HCT116 (cell line): ENCODE results near the gene SLC31A1. TPM values are rescaled to one million over a fixed set of nuclear protein-coding genes. Genes with fewer than 3 reads are reported as not detected.

Experiments used
- ATAC-seq: fragments of 200-7000 bp; cut with Tn5 transposase; 2 replicates; pipeline ENCODE4 v1.9.1; 2020; ENCODE audit warnings: mild to moderate bottlenecking, moderate library complexity
- BruUV-seq: library from RNA; stranded (reverse); fragments of 400-500 nt; replicated peaks from 2 replicates; lab custom pipeline; 2021; lab: Mats Ljungman, UMichigan
- CTCF ChIA-PET: fragments of 300-600 bp; sonication (Branson Sonifier 250); formaldehyde crosslinking; loops from one replicate; lab custom pipeline; 2021; ENCODE audit warnings: antibody characterized with exemption; lab: Charles Lee
- POLR2A ChIA-PET: fragments of 300-600, 350-600 bp; sonication (Branson Sonifier 250); formaldehyde crosslinking; loops from one replicate; lab custom pipeline; 2021; ENCODE audit warnings: antibody characterized with exemption; lab: Charles Lee
- RAD21 ChIA-PET, 2 experiments: fragments of 300-600 bp; sonication (Branson Sonifier 250); formaldehyde crosslinking; loops; one replicate each; lab custom pipeline; 2023; ENCODE audit warnings: low total read pairs in 2 of 2; ENCODE audit not compliant: uncharacterized antibody in 2 of 2, unreplicated experiment in 2 of 2, low non-redundant PET in 1 of 2; lab: Charles Lee
- DNase-seq: peaks from one replicate; pipeline ENCODE4 v3.0.0-alpha.2; 2010; ENCODE audit warnings: low read depth, low spot score
- H2AFZ ChIP-seq: fragments of 200-600 bp; shearing (Covaris generic), sonication (generic); 2 replicates; pipeline ENCODE4 v1.6.1; 2017; ENCODE audit warnings: low read depth, mixed run types, mixed read lengths, antibody characterized with exemption, low read length; ENCODE audit not compliant: poor library complexity, severe bottlenecking
- H3K27ac ChIP-seq: 2 replicates; pipeline ENCODE4 v1.5.1; 2012; ENCODE audit warnings: low read depth, low read length
- H3K27me3 ChIP-seq: fragments of 200-600 bp; sonication (generic); 2 replicates; pipeline ENCODE4 v1.6.1; 2016; ENCODE audit warnings: mixed run types, low read length, mixed read lengths; ENCODE audit not compliant: insufficient read depth
- H3K36me3 ChIP-seq, 2 experiments: fragments of 200-500 bp in 1 of 2; fragments of 200-600 bp in 1 of 2; sonication (Bioruptor generic) in 1 of 2; sonication (generic) in 1 of 2; 2 replicates each; pipeline versions ENCODE4 v1.5.1 to v1.6.1; 2014 to 2016; ENCODE audit warnings: low read length in 2 of 2, inconsistent platforms in 1 of 2, mixed read lengths in 1 of 2, mixed run types in 1 of 2; ENCODE audit not compliant: insufficient read depth in 2 of 2, control insufficient read depth in 1 of 2
- H3K4me1 ChIP-seq, 2 experiments: fragments of 200-600 bp in 1 of 2; sonication (generic) in 1 of 2; 2 replicates each; pipeline versions ENCODE4 v1.5.1 to v1.6.1; 2012 to 2017; ENCODE audit warnings: low read length in 2 of 2, inconsistent platforms in 1 of 2, mild to moderate bottlenecking in 1 of 2, mixed read lengths in 1 of 2, mixed run types in 1 of 2, moderate library complexity in 1 of 2; ENCODE audit not compliant: insufficient read depth in 2 of 2, control insufficient read depth in 1 of 2
- H3K4me2 ChIP-seq: fragments of 200-600 bp; sonication (generic); 2 replicates; pipeline ENCODE4 v1.6.1; 2017; ENCODE audit warnings: mixed run types, low read length, mixed read lengths
- H3K4me3 ChIP-seq, 2 experiments: fragments of 200-600 bp in 1 of 2; sonication (generic) in 1 of 2; replicated peaks in 1 of 2; 2 replicates each; pipeline ENCODE4 v1.5.1; 2011 to 2016; ENCODE audit warnings: low read length in 2 of 2, control low read depth in 1 of 2, low read depth in 1 of 2, mild to moderate bottlenecking in 1 of 2, mixed read lengths in 1 of 2, mixed run types in 1 of 2
- H3K79me2 ChIP-seq: fragments of 200-600 bp; sonication (generic); 2 replicates; pipeline ENCODE4 v1.6.1; 2017; ENCODE audit warnings: mild to moderate bottlenecking, mixed run types, low read length, moderate library complexity, mixed read lengths; ENCODE audit not compliant: insufficient read depth
- H3K9ac ChIP-seq: fragments of 200-600 bp; sonication (generic); 2 replicates; pipeline ENCODE4 v1.6.1; 2016; ENCODE audit warnings: low read length, mixed read lengths
- H3K9me2 ChIP-seq: fragments of 200-600 bp; sonication (generic), shearing (Covaris generic); 2 replicates; pipeline ENCODE4 v1.6.1; 2017; ENCODE audit warnings: mixed run types, mild to moderate bottlenecking, moderate library complexity; ENCODE audit not compliant: insufficient read depth
- H3K9me3 ChIP-seq, 2 experiments: fragments of 200-500 bp in 1 of 2; fragments of 200-600 bp in 1 of 2; sonication (Bioruptor generic) in 1 of 2; sonication (generic) in 1 of 2; 2 replicates each; pipeline ENCODE4 v1.6.1; 2014 to 2017; ENCODE audit warnings: low read length in 2 of 2, mixed read lengths in 2 of 2, inconsistent platforms in 1 of 2, low read depth in 1 of 2, mild to moderate bottlenecking in 1 of 2, mixed run types in 1 of 2, moderate library complexity in 1 of 2; ENCODE audit not compliant: control insufficient read depth in 1 of 2, insufficient read depth in 1 of 2
- H4K20me1 ChIP-seq: fragments of 200-600 bp; sonication (generic), shearing (Covaris generic); 2 replicates; pipeline ENCODE4 v1.6.1; 2017; ENCODE audit warnings: mixed run types, mild to moderate bottlenecking, moderate library complexity; ENCODE audit not compliant: insufficient read depth
- ATF3 ChIP-seq: IDR thresholded peaks from 2 replicates; pipeline ENCODE4 v1.6.1; 2012
- CBX3 ChIP-seq: IDR thresholded peaks from 2 replicates; pipeline ENCODE4 v1.6.1; 2012; ENCODE audit warnings: low read depth
- EGR1 ChIP-seq: IDR thresholded peaks from 2 replicates; pipeline ENCODE4 v1.6.1; 2012; ENCODE audit warnings: low read depth
- ELF1 ChIP-seq: IDR thresholded peaks from 2 replicates; pipeline ENCODE4 v1.6.1; 2012; ENCODE audit warnings: low read depth, borderline replicate concordance
- EZH2 ChIP-seq: fragments of 200-600 bp; sonication (generic); IDR thresholded peaks from 2 replicates; pipeline ENCODE4 v1.6.1; 2017; ENCODE audit warnings: antibody characterized with exemption, mixed run types
- EZH2phosphoT487 ChIP-seq: fragments of 200-600 bp; IDR thresholded peaks from 2 replicates; pipeline ENCODE4 v1.6.1; 2018; ENCODE audit warnings: antibody characterized with exemption, borderline replicate concordance
- JUND ChIP-seq: IDR thresholded peaks from 2 replicates; pipeline ENCODE4 v1.6.1; 2012
- MAX ChIP-seq: IDR thresholded peaks from 2 replicates; pipeline ENCODE4 v1.6.1; 2012
- POLR2A ChIP-seq: IDR thresholded peaks from 2 replicates; pipeline ENCODE4 v1.7.0; 2011; ENCODE audit warnings: borderline replicate concordance; ENCODE audit not compliant: insufficient read depth, insufficient read length; ENCODE audit errors: extremely low read depth
- POLR2AphosphoS5 ChIP-seq: IDR thresholded peaks from 2 replicates; pipeline ENCODE4 v1.6.1; 2011; ENCODE audit warnings: mild to moderate bottlenecking, low read depth, low read length, moderate library complexity
- RAD21 ChIP-seq: IDR thresholded peaks from 2 replicates; pipeline ENCODE4 v1.6.1; 2012; ENCODE audit warnings: low read depth, mild to moderate bottlenecking
- SP1 ChIP-seq: IDR thresholded peaks from 2 replicates; pipeline ENCODE4 v1.6.1; 2012; ENCODE audit warnings: low read depth
- SRF ChIP-seq: IDR thresholded peaks from 2 replicates; pipeline ENCODE4 v1.6.1; 2012; ENCODE audit warnings: low read depth
- YY1 ChIP-seq: IDR thresholded peaks from 2 replicates; pipeline ENCODE4 v1.6.1; 2011; ENCODE audit warnings: low read length, low read depth, moderate library complexity, mild to moderate bottlenecking; ENCODE audit not compliant: insufficient replicate concordance; ENCODE audit errors: extremely low read depth
- ZFX ChIP-seq: fragments of 450-650 bp; IDR thresholded peaks from 2 replicates; pipeline ENCODE4 v1.6.1; 2017
- ZNF274 ChIP-seq: fragments of 200-500 bp; sonication (Bioruptor generic); IDR thresholded peaks from 2 replicates; pipeline ENCODE4 v1.6.1; 2014; ENCODE audit warnings: mild to moderate bottlenecking, low read depth, low read length, inconsistent platforms
- intact Hi-C: fragments of 100-400 bp; cut with micrococcal nuclease; formaldehyde crosslinking; loops from 2 replicates; pipeline ENCODE4 v1.10.0; 2022
- total RNA-seq: library from RNA; stranded (reverse); gene quantifications from one replicate; pipeline ENCODE4 v1.2.1, GENCODE V29; 2021; ENCODE audit not compliant: unreplicated experiment
- TF ChIP-seq, protein P1 (sequence below): IDR thresholded peaks from 2 replicates; pipeline ENCODE4 v1.6.1; 2011; ENCODE audit warnings: mild to moderate bottlenecking, low read length, moderate library complexity; ENCODE audit not compliant: insufficient replicate concordance; ENCODE audit errors: extremely low read depth
- TF ChIP-seq, protein P2 (sequence below), 3 experiments: fragments of 200-600 bp in 1 of 3; sonication (generic) in 1 of 3; IDR thresholded peaks in 2 of 3; conservative IDR thresholded peaks in 1 of 3; 2 replicates each; pipeline ENCODE4 v1.5.1; 2012 to 2017; ENCODE audit warnings: low read depth in 2 of 3, low read length in 2 of 3, antibody characterized with exemption in 1 of 3, borderline replicate concordance in 1 of 3, control low read depth in 1 of 3, mild to moderate bottlenecking in 1 of 3, mixed read lengths in 1 of 3, mixed run types in 1 of 3, moderate library complexity in 1 of 3; ENCODE audit not compliant: insufficient read depth in 1 of 3

Gene SLC31A1
- total RNA-seq, 1 experiment from 2014 or later: 24.4 TPM

DNA sequence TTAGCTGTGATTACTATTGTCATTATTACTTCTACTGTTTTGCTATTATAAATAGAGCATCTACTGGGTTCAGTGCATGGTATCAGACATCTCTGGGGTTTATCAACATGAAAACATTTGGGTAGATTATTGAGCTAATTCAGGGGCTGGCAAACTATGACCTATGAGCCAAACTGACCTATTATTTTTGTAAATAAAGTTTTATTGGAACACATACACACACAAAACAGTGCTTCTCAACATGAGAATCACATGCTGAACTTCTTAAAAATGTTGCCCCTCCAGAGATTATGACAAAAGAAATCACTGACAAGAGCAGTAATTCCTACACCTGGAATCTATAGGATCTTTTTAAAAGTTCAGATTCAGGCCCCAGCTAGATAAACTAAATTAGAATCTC is 40.2 kb upstream of the SLC31A1 start:
- no peak overlapping the region for H2AFZ ChIP-seq
- peaks cover 21 to 44% of the 10 kb centered on the region in 2 experiments for H3K36me3 ChIP-seq
- no peak overlapping the region for H3K4me3 ChIP-seq
- intact Hi-C loops: no loop called here
- no peaks in the 10 kb centered on the region for H3K27me3 ChIP-seq
- no peaks in the 10 kb centered on the region for H4K20me1 ChIP-seq
- no peak for ATAC-seq
- H3K4me1 ChIP-seq: no peaks in the 10 kb centered on the region
- H3K9me2 ChIP-seq: no peaks in the 10 kb centered on the region
- no peak for TF ChIP-seq MAX
- TF ChIP-seq, protein P1, sequence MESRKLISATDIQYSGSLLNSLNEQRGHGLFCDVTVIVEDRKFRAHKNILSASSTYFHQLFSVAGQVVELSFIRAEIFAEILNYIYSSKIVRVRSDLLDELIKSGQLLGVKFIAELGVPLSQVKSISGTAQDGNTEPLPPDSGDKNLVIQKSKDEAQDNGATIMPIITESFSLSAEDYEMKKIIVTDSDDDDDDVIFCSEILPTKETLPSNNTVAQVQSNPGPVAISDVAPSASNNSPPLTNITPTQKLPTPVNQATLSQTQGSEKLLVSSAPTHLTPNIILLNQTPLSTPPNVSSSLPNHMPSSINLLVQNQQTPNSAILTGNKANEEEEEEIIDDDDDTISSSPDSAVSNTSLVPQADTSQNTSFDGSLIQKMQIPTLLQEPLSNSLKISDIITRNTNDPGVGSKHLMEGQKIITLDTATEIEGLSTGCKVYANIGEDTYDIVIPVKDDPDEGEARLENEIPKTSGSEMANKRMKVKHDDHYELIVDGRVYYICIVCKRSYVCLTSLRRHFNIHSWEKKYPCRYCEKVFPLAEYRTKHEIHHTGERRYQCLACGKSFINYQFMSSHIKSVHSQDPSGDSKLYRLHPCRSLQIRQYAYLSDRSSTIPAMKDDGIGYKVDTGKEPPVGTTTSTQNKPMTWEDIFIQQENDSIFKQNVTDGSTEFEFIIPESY: no peak
- TF ChIP-seq EZH2: no peak
- TF ChIP-seq ZNF274: no peak
- no peak for TF ChIP-seq JUND
- TF ChIP-seq SRF: no peak
- no peak for TF ChIP-seq ATF3
- no peak for TF ChIP-seq SP1
- TF ChIP-seq, protein P2, sequence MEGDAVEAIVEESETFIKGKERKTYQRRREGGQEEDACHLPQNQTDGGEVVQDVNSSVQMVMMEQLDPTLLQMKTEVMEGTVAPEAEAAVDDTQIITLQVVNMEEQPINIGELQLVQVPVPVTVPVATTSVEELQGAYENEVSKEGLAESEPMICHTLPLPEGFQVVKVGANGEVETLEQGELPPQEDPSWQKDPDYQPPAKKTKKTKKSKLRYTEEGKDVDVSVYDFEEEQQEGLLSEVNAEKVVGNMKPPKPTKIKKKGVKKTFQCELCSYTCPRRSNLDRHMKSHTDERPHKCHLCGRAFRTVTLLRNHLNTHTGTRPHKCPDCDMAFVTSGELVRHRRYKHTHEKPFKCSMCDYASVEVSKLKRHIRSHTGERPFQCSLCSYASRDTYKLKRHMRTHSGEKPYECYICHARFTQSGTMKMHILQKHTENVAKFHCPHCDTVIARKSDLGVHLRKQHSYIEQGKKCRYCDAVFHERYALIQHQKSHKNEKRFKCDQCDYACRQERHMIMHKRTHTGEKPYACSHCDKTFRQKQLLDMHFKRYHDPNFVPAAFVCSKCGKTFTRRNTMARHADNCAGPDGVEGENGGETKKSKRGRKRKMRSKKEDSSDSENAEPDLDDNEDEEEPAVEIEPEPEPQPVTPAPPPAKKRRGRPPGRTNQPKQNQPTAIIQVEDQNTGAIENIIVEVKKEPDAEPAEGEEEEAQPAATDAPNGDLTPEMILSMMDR (IDR thresholded peaks at IDR 0.05 in 2 of 3, conservative IDR thresholded peaks at IDR 0.05 in 1 of 3; ENCODE audit: borderline replicate concordance in 1 of 3, insufficient read depth in 1 of 3, low read depth in 2 of 3, low read length in 2 of 3): no peak
- TF ChIP-seq POLR2A: no peak
- TF ChIP-seq EZH2phosphoT487: no peak
- TF ChIP-seq CBX3: no peak
- TF ChIP-seq YY1: no peak
- TF ChIP-seq ZFX: no peak
- TF ChIP-seq ELF1: no peak
- no peak for TF ChIP-seq EGR1
- TF ChIP-seq RAD21: no peak
- no peak for TF ChIP-seq POLR2AphosphoS5
- TF ChIP-seq, all 23 proteins: peak for 0
- H3K4me2 ChIP-seq: no peak overlapping the region
- no peak overlapping the region for H3K27ac ChIP-seq
- no peak for DNase-seq
- ChIA-PET POLR2A (no interaction called here), RAD21 (no interaction called here), CTCF (no interaction called here)
- no TSS peak for BruUV-seq
- H3K9me3 ChIP-seq: no peaks in the 10 kb centered on the region
- H3K9ac ChIP-seq: no peak overlapping the region
- H3K79me2 ChIP-seq: no peaks in the 10 kb centered on the region
